OCI-LY3 (cell line): ENCODE data around the gene MAPK8.

ENCODE experiments used
- EZH2phosphoT487 ChIP-seq: fragments of 200-600 bp; shearing (Covaris generic); IDR thresholded peaks from 2 replicates; pipeline ENCODE4 v1.6.1; 2018; ENCODE audit warnings: antibody characterized with exemption, mixed run types, low read depth
- TF ChIP-seq, protein P1 (sequence below): fragments of 200-600, 300-600 bp; sonication (generic); IDR thresholded peaks from 2 replicates; pipeline ENCODE4 v1.5.1; 2014; ENCODE audit warnings: antibody characterized with exemption, low read length, low read depth

DNA sequence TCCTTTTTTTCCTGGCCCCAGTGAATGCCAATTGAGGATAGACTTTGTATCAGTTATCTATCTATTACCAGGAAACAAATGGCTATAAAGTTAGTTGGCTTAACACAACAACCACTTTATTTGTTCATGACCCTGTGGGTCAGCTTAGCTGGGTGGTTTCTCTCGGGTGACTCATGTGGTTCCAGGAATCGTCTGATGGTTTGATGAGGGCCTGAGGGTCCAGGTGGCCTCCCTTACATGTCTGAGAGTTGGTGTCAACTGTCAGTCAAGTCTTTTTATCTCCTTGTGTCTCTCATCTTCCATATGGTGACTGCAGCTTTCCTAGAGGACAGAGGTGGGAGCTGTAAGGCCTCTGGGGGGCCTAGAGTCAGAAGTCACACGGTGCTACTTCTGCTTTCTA is 15.3 kb upstream of the MAPK8 start:
- TF ChIP-seq, protein P1, sequence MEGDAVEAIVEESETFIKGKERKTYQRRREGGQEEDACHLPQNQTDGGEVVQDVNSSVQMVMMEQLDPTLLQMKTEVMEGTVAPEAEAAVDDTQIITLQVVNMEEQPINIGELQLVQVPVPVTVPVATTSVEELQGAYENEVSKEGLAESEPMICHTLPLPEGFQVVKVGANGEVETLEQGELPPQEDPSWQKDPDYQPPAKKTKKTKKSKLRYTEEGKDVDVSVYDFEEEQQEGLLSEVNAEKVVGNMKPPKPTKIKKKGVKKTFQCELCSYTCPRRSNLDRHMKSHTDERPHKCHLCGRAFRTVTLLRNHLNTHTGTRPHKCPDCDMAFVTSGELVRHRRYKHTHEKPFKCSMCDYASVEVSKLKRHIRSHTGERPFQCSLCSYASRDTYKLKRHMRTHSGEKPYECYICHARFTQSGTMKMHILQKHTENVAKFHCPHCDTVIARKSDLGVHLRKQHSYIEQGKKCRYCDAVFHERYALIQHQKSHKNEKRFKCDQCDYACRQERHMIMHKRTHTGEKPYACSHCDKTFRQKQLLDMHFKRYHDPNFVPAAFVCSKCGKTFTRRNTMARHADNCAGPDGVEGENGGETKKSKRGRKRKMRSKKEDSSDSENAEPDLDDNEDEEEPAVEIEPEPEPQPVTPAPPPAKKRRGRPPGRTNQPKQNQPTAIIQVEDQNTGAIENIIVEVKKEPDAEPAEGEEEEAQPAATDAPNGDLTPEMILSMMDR, result no peak
- no peak for TF ChIP-seq EZH2phosphoT487
